OCI-LY1 (cell line): ENCODE results near the gene UBR3.

Experiments used
- H2AFZ ChIP-seq: fragments of 200-600 bp; sonication (generic), shearing (Covaris generic); 2 replicates; pipeline ENCODE4 v1.6.0; 2014; ENCODE audit warnings: antibody characterized with exemption, mild to moderate bottlenecking, low read length
- H3F3A ChIP-seq: fragments of 200-600 bp; sonication (generic), shearing (Covaris generic); 2 replicates; pipeline ENCODE4 v1.6.0; 2014; ENCODE audit warnings: mild to moderate bottlenecking, antibody characterized with exemption, low read length, moderate library complexity; ENCODE audit not compliant: insufficient read depth
- H3K27ac ChIP-seq: fragments of 200-600 bp; sonication (generic); 2 replicates; pipeline ENCODE4 v1.5.1; 2014; ENCODE audit warnings: low read length, mixed run types, mild to moderate bottlenecking, low read depth; ENCODE audit not compliant: poor library complexity, severe bottlenecking
- H3K27me3 ChIP-seq: fragments of 200-600 bp; sonication (generic); 2 replicates; pipeline ENCODE4 v1.6.0; 2014; ENCODE audit warnings: antibody characterized with exemption, mild to moderate bottlenecking, low read length, moderate library complexity; ENCODE audit not compliant: insufficient read depth
- H3K36me3 ChIP-seq: fragments of 200-600 bp; sonication (generic); 2 replicates; pipeline ENCODE4 v1.6.1; 2014; ENCODE audit warnings: mild to moderate bottlenecking, antibody characterized with exemption, low read length, moderate library complexity, mixed read lengths; ENCODE audit not compliant: insufficient read depth
- H3K4me1 ChIP-seq: fragments of 200-600 bp; sonication (generic); 2 replicates; pipeline ENCODE4 v1.5.1; 2014; ENCODE audit warnings: mild to moderate bottlenecking, low read length, moderate library complexity; ENCODE audit not compliant: insufficient read depth, severe bottlenecking
- H3K4me2 ChIP-seq: fragments of 200-600 bp; sonication (generic), shearing (Covaris generic); 2 replicates; pipeline ENCODE4 v1.6.1; 2014; ENCODE audit warnings: low read length
- H3K4me3 ChIP-seq: fragments of 200-600 bp; sonication (generic); 2 replicates; pipeline ENCODE4 v1.5.1; 2014; ENCODE audit warnings: low read length, low read depth, mild to moderate bottlenecking, mixed read lengths; ENCODE audit not compliant: poor library complexity, severe bottlenecking
- H3K79me2 ChIP-seq: fragments of 200-600 bp; shearing (Covaris generic); 2 replicates; pipeline ENCODE4 v1.6.1; 2016; ENCODE audit warnings: mixed run types, low read length, mixed read lengths; ENCODE audit not compliant: insufficient read depth
- H3K9ac ChIP-seq: fragments of 200-600 bp; sonication (generic), shearing (Covaris generic); 2 replicates; pipeline ENCODE4 v1.6.1; 2014; ENCODE audit warnings: mild to moderate bottlenecking, low read length, mixed read lengths
- H3K9me2 ChIP-seq: fragments of 200-600 bp; sonication (generic), shearing (Covaris generic); 2 replicates; pipeline ENCODE4 v1.6.1; 2014; ENCODE audit warnings: low read depth, mild to moderate bottlenecking, low read length, mixed read lengths
- H3K9me3 ChIP-seq: fragments of 200-600 bp; shearing (Covaris generic); 2 replicates; pipeline ENCODE4 v1.6.1; 2014; ENCODE audit warnings: low read length, mixed read lengths
- H4K20me1 ChIP-seq: fragments of 200-600 bp; sonication (generic), shearing (Covaris generic); 2 replicates; pipeline ENCODE4 v1.6.0; 2016; ENCODE audit warnings: mild to moderate bottlenecking, low read length; ENCODE audit not compliant: insufficient read depth
- EZH2 ChIP-seq: fragments of 200-600 bp; sonication (generic), shearing (Covaris generic); IDR thresholded peaks from 2 replicates; pipeline ENCODE4 v1.8.0; 2017; ENCODE audit warnings: borderline replicate concordance, mixed run types, mild to moderate bottlenecking, antibody characterized with exemption, low read length, moderate library complexity, mixed read lengths
- TF ChIP-seq, protein P1 (sequence below): fragments of 200-600 bp; sonication (generic), shearing (Covaris generic); IDR thresholded peaks from 2 replicates; pipeline ENCODE4 v1.5.1; 2017; ENCODE audit warnings: mild to moderate bottlenecking, antibody characterized with exemption, low read length, moderate library complexity, mixed read lengths

UBR3 gene

GRCh38 chr2:169798718-169799592, 28.3 kb upstream of the UBR3 start, which contains the start of gene SSB:
TSS of gene SSB (plus strand) at chr2:169798871. CDS start at chr2:169800961, 2,090 bp downstream.
- Histone ChIP-seq H3K4me2 (peak within 1 kb of the TSS; percentile 96), H3K79me2 (peaks cover 29% of the 10 kb centered on the region), H3F3A (no peaks in the 10 kb centered on the region), H2AFZ (peak within 1 kb of the TSS; percentile 86), H3K9me2 (no peaks in the 10 kb centered on the region), H3K27me3 (no peaks in the 10 kb centered on the region), H3K4me1 (peaks cover 25% of the 10 kb centered on the region), H3K9ac (peak within 1 kb of the TSS; percentile 82), H3K36me3 (peaks cover 34% of the 10 kb centered on the region), H4K20me1 (no peaks in the 10 kb centered on the region), H3K27ac (peak within 1 kb of the TSS; percentile 83), H3K9me3 (no peaks in the 10 kb centered on the region), H3K4me3 (peak within 1 kb of the TSS; percentile 87)
- no peak for TF ChIP-seq EZH2

GRCh38 chr2:169803480-169803879, 23.8 kb upstream of the UBR3 start:
- no peaks in the 10 kb centered on the region for H3K9me2 ChIP-seq
- no peak overlapping the region for H3K4me2 ChIP-seq
- peaks cover 29% of the 10 kb centered on the region for H3K79me2 ChIP-seq
- H3K9ac ChIP-seq: no peak overlapping the region
- no peak overlapping the region for H3K4me3 ChIP-seq
- H3K9me3 ChIP-seq: no peaks in the 10 kb centered on the region
- H2AFZ ChIP-seq: no peak overlapping the region
- H3K27me3 ChIP-seq: no peaks in the 10 kb centered on the region
- no peaks in the 10 kb centered on the region for H4K20me1 ChIP-seq
- no peak overlapping the region for H3K27ac ChIP-seq
- peaks cover 20% of the 10 kb centered on the region for H3K4me1 ChIP-seq
- TF ChIP-seq, protein P1, sequence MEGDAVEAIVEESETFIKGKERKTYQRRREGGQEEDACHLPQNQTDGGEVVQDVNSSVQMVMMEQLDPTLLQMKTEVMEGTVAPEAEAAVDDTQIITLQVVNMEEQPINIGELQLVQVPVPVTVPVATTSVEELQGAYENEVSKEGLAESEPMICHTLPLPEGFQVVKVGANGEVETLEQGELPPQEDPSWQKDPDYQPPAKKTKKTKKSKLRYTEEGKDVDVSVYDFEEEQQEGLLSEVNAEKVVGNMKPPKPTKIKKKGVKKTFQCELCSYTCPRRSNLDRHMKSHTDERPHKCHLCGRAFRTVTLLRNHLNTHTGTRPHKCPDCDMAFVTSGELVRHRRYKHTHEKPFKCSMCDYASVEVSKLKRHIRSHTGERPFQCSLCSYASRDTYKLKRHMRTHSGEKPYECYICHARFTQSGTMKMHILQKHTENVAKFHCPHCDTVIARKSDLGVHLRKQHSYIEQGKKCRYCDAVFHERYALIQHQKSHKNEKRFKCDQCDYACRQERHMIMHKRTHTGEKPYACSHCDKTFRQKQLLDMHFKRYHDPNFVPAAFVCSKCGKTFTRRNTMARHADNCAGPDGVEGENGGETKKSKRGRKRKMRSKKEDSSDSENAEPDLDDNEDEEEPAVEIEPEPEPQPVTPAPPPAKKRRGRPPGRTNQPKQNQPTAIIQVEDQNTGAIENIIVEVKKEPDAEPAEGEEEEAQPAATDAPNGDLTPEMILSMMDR: no peak
- no peak for TF ChIP-seq EZH2
- peaks cover 72% of the 10 kb centered on the region for H3K36me3 ChIP-seq
- no peaks in the 10 kb centered on the region for H3F3A ChIP-seq

DNA sequence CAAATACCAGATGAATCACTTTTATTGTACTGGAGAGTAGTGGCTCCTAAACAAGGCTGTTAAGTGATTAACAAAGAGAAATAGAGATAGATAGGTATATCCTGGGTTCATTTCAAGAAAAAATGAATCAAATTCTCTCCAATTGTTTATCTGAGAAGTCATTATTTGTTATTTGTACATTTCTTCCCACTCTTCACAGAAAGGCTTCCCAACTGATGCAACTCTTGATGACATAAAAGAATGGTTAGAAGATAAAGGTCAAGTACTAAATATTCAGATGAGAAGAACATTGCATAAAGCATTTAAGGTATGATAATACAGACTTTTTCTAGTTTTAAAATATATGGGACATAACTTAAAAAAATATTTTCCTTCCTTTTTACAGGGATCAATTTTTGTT, 20.7 kb upstream of the UBR3 start:
- no peaks in the 10 kb centered on the region for H3F3A ChIP-seq
- H3K9me3 ChIP-seq: no peaks in the 10 kb centered on the region
- H3K27ac ChIP-seq: no peak overlapping the region
- H3K4me3 ChIP-seq: no peak overlapping the region
- no peak overlapping the region for H2AFZ ChIP-seq
- no peak overlapping the region for H3K4me2 ChIP-seq
- peaks cover 87% of the 10 kb centered on the region for H3K36me3 ChIP-seq
- H3K9me2 ChIP-seq: no peaks in the 10 kb centered on the region
- peaks cover 8% of the 10 kb centered on the region for H3K79me2 ChIP-seq
- H3K4me1 ChIP-seq: peaks cover 5% of the 10 kb centered on the region
- no peak overlapping the region for H3K9ac ChIP-seq
- H3K27me3 ChIP-seq: no peaks in the 10 kb centered on the region
- no peak for TF ChIP-seq EZH2
- TF ChIP-seq, protein P1: no peak
- no peaks in the 10 kb centered on the region for H4K20me1 ChIP-seq
